ENCODE results near the gene LPCAT1. TPM values are rescaled to one million over a fixed set of nuclear protein-coding genes. Genes with fewer than 3 reads are reported as not detected.
"Not testable (repeated sequence)": the region's sequence is repeated elsewhere in the genome, so short reads cannot be mapped to it uniquely, and the experiment has no call there.

The LPCAT1 gene
- total RNA-seq, 2 donors from 2014 or later = 13.8 to 16.7 TPM

GRCh38 chr5:1526681-1527131, 2.9 kb upstream of the LPCAT1 start:
- intact Hi-C loops (cut with DNase I, micrococcal nuclease) = no loop called here
- DNase-seq (peak in 1 of 2 donors; percentile 3), ATAC-seq (no peak)

DNA sequence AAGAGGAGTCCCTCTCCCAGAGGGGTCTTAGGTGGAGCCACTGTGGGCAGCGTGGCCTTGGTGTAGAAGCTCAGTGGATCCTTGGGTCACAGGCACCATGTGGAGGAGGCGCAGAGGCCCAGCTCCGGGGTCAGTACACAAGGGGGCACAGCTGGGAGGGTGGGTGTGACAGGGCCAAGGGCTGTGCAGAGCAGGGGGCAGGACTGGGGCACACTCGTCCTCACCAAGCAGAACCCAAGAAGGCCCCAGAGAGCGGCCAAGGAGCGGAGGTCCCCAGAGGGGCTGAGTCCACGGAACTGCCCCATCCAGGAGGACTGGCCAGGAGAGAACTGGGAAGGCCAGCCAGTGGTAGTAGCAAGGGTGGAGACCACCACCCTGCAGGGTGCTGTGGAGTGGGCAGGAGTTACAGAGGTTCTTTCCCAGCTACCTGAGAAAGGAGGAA, 2.5 kb upstream of the LPCAT1 start:
- intact Hi-C loops (cut with DNase I, micrococcal nuclease) = no loop called here
- DNase-seq (peak in 1 of 2 donors; percentile 20), ATAC-seq (no peak)

DNA sequence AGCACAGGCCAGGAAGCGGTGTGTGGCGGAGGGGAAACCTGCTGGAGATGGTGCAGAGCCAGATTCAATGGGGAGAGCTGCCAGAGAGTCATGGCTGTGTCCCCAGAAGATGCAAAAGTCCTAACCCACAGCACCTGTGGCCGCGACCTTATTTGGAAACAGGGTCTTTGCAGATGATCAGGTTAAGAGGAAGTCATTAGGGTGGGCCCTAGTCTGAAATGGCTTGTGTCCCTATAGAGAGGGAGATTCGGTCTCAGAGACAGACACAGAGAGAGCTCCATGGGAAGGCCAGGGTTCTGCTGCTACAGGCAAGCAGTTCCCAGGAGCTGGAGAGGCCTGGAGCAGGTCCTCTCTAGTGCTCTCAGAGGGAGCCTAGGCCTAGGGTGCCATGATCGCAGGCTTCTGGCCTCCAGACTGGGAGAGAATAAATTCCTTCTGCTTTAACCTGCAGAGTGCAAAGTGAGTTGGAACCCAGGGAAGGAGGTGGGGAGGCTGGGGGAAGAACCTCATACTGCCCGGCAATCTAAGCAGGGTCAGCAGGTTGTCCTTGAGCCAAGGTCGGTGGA, 1.9 kb upstream of the LPCAT1 start:
- DNase-seq = peak in 1 of 2 donors; percentile 5
- no peak for ATAC-seq
- intact Hi-C loops (cut with DNase I, micrococcal nuclease) = no loop called here

DNA sequence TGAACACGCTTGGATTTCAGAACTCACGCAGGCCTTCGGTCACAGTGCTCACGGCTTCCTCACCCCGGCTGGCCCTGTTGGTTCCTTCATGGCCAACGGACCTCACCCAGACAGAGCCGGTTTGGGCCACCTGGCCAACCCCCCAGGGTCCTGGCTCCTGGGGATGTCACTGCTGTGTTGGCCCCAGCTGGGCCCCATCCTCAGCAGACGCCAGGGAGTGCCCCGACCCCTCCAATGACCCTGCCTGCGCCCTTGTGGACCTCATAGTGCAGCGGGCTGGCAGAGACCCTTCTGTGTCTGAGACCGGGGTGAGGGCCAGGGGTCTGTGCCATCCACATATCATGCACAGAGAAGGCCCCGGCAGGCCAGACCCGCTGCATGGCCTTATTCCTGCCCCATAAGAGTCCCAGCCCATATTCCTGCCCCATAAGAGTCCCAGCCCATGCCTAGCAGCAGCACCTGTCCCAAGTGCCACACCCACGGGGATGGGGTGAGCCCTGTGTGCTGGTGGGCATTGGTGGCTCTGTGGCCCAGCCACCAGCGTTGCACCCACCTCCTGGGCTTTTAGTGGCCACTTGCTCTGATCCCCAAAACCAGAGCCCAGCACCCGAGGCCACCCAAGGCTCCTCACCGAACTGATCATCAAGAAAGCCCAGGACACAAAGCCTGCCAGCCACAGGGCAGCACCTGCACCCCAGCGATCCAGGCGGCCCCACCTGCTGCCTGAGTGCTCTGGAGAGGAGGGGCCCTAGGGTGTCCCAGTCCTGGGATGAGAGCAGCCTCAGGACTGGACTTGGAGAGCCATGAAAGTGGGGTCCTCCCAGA, 1.3 kb upstream of the LPCAT1 start:
- DNase-seq (peak; percentile 23 to 25), ATAC-seq (no peak)
- intact Hi-C loops (cut with DNase I, micrococcal nuclease) = no loop called here

DNA sequence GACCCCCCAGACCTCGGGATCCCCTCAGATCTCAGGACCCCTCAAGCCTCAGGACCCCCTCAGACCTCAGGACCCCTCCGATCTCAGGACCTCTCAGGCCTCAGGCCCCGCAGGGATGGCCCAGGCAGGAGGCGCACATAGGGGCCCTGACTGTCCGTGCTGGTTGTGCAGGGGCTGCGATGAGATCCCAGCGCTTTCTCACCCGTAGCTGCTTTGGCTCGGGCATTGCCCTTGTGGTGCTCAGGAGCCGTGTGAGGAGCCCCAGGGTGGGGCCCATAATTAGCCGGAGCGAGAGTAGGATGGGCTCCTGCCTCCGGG, 680 bp upstream of the LPCAT1 start:
- intact Hi-C loops (cut with DNase I, micrococcal nuclease) = no loop called here
- peak in 1 of 2 donors; percentile 31 for DNase-seq
- no peak for ATAC-seq

DNA sequence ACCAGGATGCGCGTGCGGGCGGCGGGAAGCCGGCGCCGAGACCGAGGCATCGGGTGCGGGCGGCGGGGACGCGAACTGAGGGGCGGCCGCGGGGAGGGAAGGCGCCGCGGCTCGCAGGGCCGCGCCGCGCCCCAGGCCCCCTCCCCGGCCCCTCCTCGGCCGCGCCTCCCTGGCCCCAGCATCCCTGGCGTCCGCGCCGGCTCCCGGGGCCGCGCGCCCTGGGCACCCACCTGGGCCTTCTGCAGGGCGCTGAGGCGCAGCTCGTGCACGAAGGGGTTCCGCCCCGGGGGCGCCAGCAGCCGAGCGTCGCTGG, 324 bp downstream of the LPCAT1 start:
- DNase-seq (peak in 1 of 2 donors; percentile 43), ATAC-seq (no peak)
- intact Hi-C loops (cut with DNase I, micrococcal nuclease) = no loop called here

- ATAC-seq = peak; percentile 33
- peak; percentile 24 to 36 for DNase-seq
- intact Hi-C loops (cut with DNase I, micrococcal nuclease) = no loop called here
Measured at GRCh38 chr5:1522601-1523479, 920 bp downstream of the LPCAT1 start.

DNA sequence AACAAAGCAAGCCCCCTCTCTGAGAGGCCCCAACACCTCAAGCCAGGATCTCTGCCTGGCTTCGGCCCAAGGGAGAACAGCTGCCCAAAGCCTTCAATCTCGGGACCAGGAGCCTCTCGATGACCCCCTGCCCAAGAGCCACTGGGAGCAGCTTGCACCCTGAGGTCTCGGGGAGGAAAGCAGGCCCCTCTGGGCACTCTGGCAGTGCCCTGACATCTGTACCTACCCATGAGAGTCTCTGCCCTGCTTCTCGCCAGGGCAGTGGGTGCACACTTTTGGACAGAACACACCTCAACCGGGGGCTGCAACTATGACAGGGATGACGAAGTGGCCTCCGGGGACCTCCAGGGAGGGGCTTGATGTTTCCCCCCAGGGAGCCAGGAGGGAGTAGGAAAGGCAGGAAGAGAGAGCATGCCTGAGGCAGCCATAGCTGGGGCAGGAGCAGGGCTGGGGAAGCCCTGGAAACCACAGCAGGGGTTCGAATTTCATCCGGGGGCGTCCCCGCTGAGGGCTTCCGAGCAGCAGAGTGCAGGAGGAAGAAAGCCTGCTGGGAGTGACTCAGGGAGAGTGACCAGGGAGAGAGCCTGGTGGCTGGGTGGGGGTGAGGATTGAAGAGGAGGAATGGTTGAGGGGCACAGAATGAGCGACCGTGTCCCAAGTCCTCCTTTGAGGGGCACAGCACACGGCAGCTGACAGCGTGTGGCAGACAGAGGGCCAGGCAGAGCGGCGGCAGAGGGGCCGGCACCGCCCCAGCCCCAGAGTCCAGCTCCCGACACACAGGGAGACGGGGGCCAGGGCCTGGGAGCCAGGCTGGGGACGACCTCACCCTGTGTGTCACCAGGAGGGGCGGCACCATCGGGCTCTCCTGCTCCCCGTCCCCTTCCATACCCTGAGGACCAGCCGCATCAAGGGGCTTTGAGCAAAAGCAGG, 1.8 kb downstream of the LPCAT1 start:
- intact Hi-C loops (cut with DNase I, micrococcal nuclease) = no loop called here
- peak; percentile 15 to 22 for DNase-seq
- ATAC-seq = no peak

- no peak for ATAC-seq
- intact Hi-C loops (cut with DNase I, micrococcal nuclease) = no loop called here
- DNase-seq = no peak
Measured at GRCh38 chr5:1520791-1521453, 2.8 kb downstream of the LPCAT1 start.

DNA sequence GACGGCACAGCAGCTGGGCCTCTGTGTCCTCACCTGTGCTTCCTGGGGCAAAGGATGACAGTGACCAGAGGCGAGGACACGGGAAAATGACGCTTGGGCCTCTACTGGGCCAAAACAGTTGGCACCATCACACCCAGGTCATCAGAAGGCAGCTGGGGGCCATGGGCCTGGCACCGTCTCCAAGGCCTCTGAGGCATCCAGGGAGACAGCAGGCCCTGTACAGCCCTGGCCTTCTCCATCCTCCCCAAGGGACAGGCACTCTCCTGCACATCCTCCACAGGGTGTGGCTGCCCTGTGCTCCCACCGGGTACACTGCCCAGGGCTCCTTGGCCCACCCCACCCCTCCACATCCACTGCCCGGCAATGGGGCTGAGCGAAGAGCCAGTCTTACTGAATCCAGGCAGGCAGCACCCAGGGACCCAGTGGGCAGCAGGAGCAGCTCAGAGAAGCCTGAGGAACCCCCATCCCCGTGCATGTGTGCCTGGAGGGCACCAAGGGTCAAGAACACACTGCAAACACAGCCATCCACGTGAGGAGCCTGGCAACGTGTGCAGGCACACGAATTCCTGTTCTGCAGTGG, 4.0 kb downstream of the LPCAT1 start:
- peak in 1 of 2 donors; percentile 14 for DNase-seq
- intact Hi-C loops (cut with DNase I, micrococcal nuclease) = no loop called here
- no peak for ATAC-seq

DNA sequence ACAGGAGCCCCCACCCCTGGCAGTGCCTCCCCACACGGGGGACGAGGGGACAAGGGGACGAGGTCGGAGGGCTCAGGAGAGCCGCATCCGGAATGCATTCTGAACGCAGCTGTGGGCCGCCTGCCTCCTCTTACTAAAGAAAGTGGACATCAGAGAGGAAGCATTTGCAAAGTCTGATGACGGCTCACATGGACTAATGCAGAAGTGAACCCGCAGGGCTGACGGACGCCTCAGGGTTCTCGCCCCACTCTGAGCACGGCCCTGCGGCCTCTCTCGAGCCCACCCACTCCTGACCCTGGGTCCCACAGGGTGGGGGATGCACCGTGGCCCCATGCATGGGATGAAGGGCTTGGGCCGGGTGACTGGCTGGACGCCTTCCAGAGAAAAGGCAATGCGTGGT, 5.9 kb downstream of the LPCAT1 start:
- intact Hi-C loops (cut with DNase I, micrococcal nuclease) = no loop called here
- ATAC-seq (no peak), DNase-seq (peak; percentile 22)

DNA sequence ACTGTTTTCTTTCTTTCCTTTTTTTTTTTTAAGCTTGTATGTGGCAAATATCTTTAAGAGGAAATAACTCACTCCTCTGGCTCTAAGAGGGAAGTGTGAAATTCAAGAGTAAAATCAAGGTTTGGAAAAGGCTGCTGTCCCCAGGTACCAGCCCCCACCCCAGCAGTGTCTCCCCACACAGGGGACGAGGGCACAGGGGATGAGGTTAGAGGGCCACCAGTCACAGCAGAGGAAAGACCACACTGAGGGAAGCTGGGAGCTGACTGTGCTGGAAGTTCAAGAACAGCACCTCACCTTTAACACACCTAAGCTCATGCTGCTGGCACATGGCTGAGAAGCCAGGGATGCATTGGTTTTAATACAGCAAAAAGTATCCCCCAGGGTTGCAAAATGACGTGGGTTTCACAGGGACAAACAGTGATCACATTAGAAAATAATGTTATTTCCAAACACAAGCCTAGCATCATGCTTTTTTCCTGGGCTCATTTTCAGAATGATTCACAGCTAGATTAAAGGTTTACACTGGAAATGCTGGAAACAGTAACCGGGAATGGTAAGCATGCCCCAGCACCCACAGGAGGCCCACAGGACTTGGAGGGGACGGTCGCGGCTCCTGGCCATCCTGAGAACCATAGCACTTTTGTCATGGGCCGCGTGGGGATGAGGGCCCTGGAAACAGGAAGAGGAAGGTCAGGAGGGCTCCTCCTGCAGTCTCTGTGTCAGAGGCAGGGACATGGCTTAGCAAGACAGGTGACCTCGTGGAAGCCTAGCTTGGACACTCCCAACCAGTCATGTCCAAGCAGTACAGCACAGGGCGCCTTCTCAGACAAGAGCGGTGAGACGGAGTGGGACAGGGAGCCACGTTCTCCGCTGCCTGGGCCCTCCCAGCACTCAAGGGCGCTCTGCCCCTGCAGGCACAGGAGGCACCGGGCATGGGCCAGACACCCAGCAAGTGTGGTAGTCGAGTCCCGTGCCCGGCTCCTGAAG, 6.9 kb downstream of the LPCAT1 start:
- DNase-seq (peak; percentile 15 to 24), ATAC-seq (no peak)
- intact Hi-C loops (cut with DNase I, micrococcal nuclease) = no loop called here

GRCh38 chr5:1515921-1516571, 7.7 kb downstream of the LPCAT1 start:
- intact Hi-C loops (cut with DNase I, micrococcal nuclease) = no loop called here
- ATAC-seq (no peak), DNase-seq (peak in 1 of 2 donors; percentile 12)

DNA sequence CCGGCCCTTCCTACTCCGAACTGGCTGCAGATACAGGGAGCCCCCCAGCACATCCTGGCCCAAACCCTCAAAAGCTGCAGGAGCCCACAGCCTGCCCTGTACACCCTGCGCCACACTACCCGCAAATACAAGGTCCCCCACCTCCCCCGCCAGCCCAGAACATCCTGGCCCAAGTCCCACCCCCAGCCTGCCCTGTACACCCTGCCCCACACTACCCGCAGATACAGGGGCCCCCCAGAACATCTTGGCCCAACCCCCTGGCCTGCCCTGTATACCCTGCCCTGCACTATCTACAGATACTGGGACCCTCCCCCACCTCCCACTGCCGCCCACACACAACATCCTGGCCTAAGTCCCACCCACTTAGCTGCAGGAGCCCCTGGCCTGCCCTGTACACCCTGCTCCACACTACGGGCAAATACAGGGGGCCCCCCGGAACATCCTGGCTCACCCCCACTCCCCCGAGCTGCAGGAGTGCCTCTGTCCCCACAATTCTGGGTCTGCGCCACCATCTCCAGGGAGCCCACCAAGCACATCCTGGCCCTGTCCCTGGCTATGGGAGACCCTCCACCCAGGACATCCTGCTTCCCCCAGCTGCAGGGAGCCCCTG, 8.3 kb downstream of the LPCAT1 start:
- DNase-seq = peak; percentile 3 to 22
- intact Hi-C loops (cut with DNase I, micrococcal nuclease) = no loop called here
- ATAC-seq = no peak

GRCh38 chr5:1514819-1515310, 8.9 kb downstream of the LPCAT1 start:
- intact Hi-C loops (cut with DNase I, micrococcal nuclease); ATAC-seq: not testable (repeated sequence)
- peak in 1 of 2 donors; percentile 15 for DNase-seq

All from left colon (tissue), 2 donors.